Activated naive CD4-positive, alpha-beta T cell treated with anti-CD3 and anti-CD28 coated beads, Interleukin-2, amount 50 U/mL, for 24 hours (primary cell): ENCODE measurements around the gene SDK1.

Experiments used
- H3K27ac Mint-ChIP-seq: one replicate; pipeline ENCODE4 v1.8.0; 2021; ENCODE audit warnings: mild to moderate bottlenecking, mixed read lengths
- H3K27me3 Mint-ChIP-seq: one replicate; pipeline ENCODE4 v1.8.0; 2021; ENCODE audit warnings: mixed read lengths
- H3K36me3 Mint-ChIP-seq: one replicate; pipeline ENCODE4 v1.8.0; 2021; ENCODE audit warnings: mixed read lengths
- H3K4me1 Mint-ChIP-seq: one replicate; pipeline ENCODE4 v1.8.0; 2021; ENCODE audit warnings: mixed read lengths
- H3K4me3 Mint-ChIP-seq: one replicate; pipeline ENCODE4 v1.8.0; 2021; ENCODE audit warnings: mild to moderate bottlenecking, mixed read lengths
- H3K9me3 Mint-ChIP-seq: one replicate; pipeline ENCODE4 v1.8.0; 2021; ENCODE audit warnings: mixed read lengths

The SDK1 gene

DNA sequence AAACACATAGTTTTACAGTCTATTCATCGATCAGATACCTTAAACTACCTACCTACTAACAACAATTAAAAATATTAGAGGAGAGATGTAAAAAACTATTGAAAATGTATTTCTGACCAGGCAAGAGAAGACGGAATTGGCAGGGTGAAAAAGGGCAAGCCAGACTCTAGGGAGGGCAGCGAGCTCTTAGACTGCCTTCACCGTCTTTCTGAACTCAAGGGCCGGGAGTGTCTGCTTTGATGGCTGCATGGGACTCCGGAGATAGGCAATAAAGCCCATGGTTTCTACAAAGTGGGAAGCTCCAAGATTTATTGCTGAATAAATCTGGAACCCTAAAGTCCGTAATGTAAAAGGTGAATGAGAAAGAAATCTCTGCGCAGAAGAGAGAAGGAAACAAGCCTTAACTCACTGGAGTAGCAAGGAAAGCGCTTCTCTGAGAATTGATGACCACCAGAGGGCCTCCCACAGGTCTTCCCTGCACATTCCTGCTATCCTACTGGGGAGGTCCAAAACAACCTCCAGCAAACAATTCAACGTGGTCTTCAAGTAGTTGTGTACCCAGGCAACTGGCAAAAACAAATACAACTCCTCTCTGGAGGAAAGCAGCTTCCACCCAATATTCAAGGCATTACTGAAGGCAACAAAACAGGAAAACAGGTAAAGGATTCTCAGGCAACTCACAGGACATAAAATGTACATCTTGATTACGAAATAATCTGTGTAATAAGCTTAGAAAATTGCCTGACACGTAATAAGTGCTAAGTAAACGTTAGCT is 181.3 kb downstream of the SDK1 start:
- Mint-ChIP-seq H3K36me3 (no peaks in the 10 kb centered on the region), H3K4me1 (peaks cover 3% of the 10 kb centered on the region), H3K9me3 (no peaks in the 10 kb centered on the region), H3K27ac (no peak overlapping the region), H3K27me3 (peaks cover 1% of the 10 kb centered on the region), H3K4me3 (no peak overlapping the region)

DNA sequence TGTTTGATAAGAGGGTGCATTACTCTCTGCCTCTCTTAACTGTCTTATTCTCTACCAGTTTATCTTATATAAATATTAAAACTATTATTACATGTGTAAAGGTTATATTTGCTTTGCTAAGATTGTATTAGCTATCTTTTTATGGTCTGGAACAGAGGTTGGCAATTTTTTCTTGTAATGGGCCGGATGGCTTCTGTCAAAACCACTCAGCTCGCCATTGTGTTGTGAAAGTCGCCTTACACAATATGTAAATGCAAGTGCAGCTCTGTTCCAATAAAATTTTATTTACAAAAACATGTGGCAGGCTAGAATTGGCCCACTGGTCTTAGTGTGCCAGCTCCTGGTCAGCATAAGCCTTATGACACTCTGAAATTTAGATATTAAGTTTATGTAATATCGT is 185.8 kb downstream of the SDK1 start:
- no peaks in the 10 kb centered on the region for H3K9me3 Mint-ChIP-seq
- H3K4me3 Mint-ChIP-seq = no peak overlapping the region
- peaks cover 3% of the 10 kb centered on the region for H3K4me1 Mint-ChIP-seq
- no peak overlapping the region for H3K27ac Mint-ChIP-seq
- H3K27me3 Mint-ChIP-seq = peaks cover 1% of the 10 kb centered on the region
- no peaks in the 10 kb centered on the region for H3K36me3 Mint-ChIP-seq

DNA sequence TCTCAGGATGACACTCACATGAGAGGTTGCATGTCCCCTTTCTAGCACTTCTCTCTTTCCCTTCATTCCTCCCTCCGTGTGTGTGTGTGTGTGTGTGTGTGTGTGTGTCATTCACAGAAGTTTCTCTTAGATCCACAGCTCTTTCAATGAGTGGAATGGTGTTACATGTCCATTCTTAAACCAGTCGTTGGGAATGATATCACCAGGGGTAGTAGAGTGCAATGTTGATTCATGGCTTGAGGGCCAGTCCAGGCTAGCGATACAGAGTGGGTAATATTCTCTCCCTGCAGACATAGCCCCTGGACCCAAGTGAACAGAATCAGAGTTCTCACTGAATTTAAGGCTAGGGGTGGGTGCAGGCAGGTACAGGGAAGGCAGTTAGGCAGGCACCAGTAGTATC is 187.8 kb downstream of the SDK1 start:
- Mint-ChIP-seq H3K9me3 (no peaks in the 10 kb centered on the region), H3K27me3 (peaks cover 1% of the 10 kb centered on the region), H3K4me3 (no peak overlapping the region), H3K4me1 (peaks cover 7% of the 10 kb centered on the region), H3K36me3 (no peaks in the 10 kb centered on the region), H3K27ac (no peak overlapping the region)

DNA sequence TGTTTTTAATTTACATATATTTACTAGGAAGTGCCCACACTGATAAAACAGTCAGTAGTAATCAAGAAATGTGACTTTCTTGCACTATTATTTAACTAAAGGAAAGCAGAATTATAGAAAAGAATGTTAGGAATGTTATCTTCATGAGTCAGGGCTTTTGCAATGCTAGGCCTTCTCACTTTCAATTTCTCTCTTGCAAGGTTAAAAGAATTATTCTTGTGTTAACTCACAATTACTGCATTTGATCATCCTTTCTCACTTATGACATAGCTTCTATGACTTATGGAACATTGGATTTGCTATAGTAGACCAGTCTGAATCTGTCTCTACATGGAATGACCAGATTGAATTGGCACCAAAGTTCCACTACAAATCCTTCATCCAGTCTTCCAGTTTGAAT is 192.4 kb downstream of the SDK1 start:
- no peaks in the 10 kb centered on the region for H3K9me3 Mint-ChIP-seq
- H3K27ac Mint-ChIP-seq = no peak overlapping the region
- H3K4me3 Mint-ChIP-seq = peak overlapping the region; percentile 45
- H3K36me3 Mint-ChIP-seq = no peaks in the 10 kb centered on the region
- no peaks in the 10 kb centered on the region for H3K27me3 Mint-ChIP-seq
- peaks cover 20% of the 10 kb centered on the region for H3K4me1 Mint-ChIP-seq

DNA sequence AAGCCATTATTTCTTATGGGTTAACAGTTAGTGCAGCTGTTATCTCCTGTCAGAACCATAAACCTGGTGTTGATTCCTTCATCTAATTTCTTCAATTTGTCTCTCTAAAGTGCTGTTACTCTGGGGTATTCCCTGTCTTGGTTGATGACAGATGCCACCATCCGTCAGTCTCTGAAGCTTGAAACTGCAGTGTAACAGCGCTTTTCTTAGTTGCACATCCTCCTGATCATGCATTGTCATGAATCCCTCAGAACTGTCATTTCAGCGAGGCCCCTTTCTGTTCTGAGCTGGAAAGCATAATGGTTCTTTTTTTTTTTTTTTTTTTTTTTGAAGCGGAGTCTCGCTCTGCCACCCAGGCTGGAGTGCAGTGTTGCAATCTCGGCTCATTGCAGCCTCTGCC is 193.9 kb downstream of the SDK1 start:
- Mint-ChIP-seq H3K9me3 (peaks cover 6% of the 10 kb centered on the region), H3K4me1 (peaks cover 20% of the 10 kb centered on the region), H3K36me3 (peaks cover 2% of the 10 kb centered on the region), H3K27ac (no peak overlapping the region), H3K27me3 (no peaks in the 10 kb centered on the region), H3K4me3 (no peak overlapping the region)

DNA sequence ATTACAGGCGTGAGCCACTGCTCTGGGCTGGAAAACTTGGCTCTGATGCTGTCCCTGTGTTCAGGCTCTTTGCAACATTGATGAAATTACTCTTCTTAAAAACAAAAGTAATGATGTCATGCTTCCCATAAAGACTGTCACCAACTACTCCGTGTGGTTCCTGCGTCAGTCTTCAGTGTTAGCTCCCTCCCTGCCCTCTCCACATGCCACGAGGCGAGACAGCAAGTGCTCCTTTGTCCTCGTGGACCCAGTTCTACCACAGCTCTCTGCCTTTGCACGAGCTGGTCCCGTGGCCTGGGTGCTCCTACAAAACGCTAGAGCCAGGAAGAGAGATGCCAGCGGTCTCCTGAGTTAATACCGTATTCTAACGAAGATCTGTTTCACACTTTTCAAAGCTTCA is 194.5 kb downstream of the SDK1 start:
- peaks cover 20% of the 10 kb centered on the region for H3K4me1 Mint-ChIP-seq
- no peak overlapping the region for H3K4me3 Mint-ChIP-seq
- H3K27me3 Mint-ChIP-seq = no peaks in the 10 kb centered on the region

DNA sequence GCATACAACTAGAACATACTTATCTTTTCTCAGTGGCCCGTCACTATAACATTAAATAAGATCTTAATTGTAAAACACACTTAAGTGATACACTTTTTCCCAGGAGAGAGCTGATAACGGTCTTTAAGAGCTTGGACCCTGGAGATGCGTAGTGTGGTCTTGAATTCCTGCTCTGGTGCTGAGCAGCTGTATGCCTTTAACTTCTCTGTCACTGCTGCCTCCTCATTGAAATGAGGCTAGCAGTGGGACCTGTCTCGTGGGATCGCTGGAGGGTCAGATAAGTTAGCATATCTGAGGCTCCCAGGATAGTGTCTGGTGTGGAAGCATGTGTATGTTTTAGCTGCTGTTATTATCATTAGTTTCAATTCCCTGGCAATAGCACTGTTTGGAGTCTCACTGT is 194.9 kb downstream of the SDK1 start:
- Mint-ChIP-seq H3K9me3 (peaks cover 14% of the 10 kb centered on the region), H3K27ac (no peak overlapping the region), H3K36me3 (peaks cover 6% of the 10 kb centered on the region), H3K4me3 (no peak overlapping the region), H3K4me1 (peaks cover 20% of the 10 kb centered on the region), H3K27me3 (no peaks in the 10 kb centered on the region)

More for the DNA sequence above, 194.5 kb downstream of the SDK1 start:
- Mint-ChIP-seq H3K27ac (no peak overlapping the region), H3K36me3 (peaks cover 6% of the 10 kb centered on the region), H3K9me3 (peaks cover 12% of the 10 kb centered on the region)

DNA sequence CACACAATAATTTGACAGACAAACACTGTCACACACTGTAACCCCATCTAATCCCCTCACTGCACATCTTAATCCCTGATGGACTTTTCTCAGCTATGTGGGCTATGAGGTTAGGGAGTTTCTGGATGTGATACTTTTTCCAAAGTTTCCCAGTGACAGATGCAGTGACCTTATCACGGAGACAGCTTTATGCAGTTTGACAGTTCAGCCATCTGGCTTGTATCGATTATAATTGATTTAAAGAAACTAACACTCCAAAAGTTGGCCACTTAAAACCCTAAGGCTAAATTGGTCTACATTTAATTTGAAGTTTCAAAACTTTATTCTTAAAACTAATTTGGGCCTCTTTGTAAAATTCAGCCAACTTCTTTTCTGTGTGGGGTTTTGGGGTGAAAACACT is 196.7 kb downstream of the SDK1 start:
- Mint-ChIP-seq H3K27ac (no peak overlapping the region), H3K36me3 (peaks cover 6% of the 10 kb centered on the region), H3K27me3 (no peaks in the 10 kb centered on the region), H3K4me1 (peaks cover 20% of the 10 kb centered on the region), H3K9me3 (peaks cover 20% of the 10 kb centered on the region), H3K4me3 (no peak overlapping the region)

DNA sequence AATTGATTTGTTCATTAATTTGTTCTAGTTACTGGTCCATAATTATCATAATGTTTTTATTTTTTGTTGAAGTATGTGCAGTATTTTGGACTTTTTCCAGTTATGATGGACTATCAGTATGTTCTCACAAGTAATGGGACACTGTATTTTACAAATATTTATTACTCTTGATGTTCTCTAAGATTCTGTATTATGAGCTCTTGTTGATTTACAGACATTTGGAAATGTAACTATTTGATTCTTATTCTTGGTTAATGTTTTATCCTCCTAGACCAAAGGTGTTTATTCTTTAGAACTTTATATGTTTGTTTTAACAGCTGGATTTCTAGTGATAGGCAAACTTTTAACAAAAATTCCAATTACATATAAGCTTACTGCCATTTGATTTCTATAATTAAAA is 200.6 kb downstream of the SDK1 start:
- Mint-ChIP-seq H3K4me3 (no peak overlapping the region), H3K9me3 (peaks cover 31% of the 10 kb centered on the region), H3K36me3 (peaks cover 11% of the 10 kb centered on the region), H3K4me1 (no peaks in the 10 kb centered on the region), H3K27ac (no peak overlapping the region), H3K27me3 (no peaks in the 10 kb centered on the region)

DNA sequence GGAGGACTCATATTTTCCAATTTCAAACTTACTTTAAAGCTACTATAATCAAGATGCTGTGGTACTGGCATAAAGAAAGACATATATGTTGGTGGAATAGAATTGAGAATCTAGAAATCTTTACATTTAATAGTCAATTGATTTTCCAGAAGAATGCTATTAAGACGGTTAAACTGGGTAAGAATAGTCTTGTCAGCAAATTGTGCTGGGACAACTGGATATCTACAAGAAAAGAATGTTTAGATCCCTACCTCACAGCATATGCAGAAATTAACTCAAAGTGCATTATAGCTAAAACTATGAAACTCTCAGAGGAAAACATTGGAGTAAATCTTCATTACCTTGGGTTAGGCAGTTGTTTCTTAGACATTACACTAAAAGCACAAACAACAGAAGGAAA is 203.3 kb downstream of the SDK1 start:
- no peaks in the 10 kb centered on the region for H3K27me3 Mint-ChIP-seq
- peaks cover 32% of the 10 kb centered on the region for H3K9me3 Mint-ChIP-seq
- no peaks in the 10 kb centered on the region for H3K4me1 Mint-ChIP-seq
- no peak overlapping the region for H3K4me3 Mint-ChIP-seq
- no peak overlapping the region for H3K27ac Mint-ChIP-seq
- peaks cover 10% of the 10 kb centered on the region for H3K36me3 Mint-ChIP-seq

DNA sequence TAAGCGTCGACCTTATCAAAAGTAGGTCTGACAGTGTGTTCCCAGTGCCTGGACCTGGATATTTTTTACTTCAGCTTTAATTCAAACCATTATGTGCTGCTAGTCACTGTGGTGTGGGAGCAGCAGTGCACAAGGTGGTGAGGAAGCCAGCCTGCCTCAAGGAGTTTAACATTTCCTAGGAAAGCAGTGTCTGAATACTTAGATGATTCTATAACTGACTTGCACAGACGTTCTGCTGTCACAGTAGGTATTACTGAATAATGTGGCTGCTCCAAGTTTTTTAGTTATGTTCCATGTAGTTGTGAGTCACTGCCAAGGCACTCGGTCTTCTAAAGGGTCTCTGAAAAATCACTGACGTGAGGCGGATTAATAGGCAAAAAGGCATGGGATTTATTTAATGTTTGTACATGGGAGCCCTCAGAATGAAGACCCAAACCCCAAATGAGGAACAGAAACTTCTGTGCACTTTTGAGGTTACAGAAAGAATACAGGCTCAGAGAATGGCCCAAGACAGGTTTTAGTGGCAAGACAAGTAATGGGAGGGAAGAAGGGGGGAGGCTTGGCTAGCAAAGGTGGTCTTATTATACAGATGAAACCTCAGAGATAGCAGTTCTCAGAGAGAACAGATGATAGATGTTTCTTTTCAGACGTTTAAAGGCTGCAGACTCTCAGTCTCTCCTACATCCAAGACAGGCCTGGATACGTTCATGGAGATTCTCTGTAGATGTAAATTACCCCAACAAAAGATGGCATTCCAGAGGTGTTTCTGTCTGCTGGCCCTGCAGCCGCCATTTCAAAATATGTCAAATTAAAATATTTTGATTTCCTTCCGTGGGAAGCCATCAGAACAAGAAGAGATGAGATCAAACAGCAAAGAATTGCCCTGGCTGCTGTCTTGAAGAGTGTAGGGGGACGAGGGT is 209.3 kb downstream of the SDK1 start:
- H3K9me3 Mint-ChIP-seq = peaks cover 15% of the 10 kb centered on the region
- H3K4me3 Mint-ChIP-seq = no peak overlapping the region
- H3K27ac Mint-ChIP-seq = no peak overlapping the region
- H3K36me3 Mint-ChIP-seq = peaks cover 2% of the 10 kb centered on the region
- H3K27me3 Mint-ChIP-seq = no peaks in the 10 kb centered on the region
- no peaks in the 10 kb centered on the region for H3K4me1 Mint-ChIP-seq

DNA sequence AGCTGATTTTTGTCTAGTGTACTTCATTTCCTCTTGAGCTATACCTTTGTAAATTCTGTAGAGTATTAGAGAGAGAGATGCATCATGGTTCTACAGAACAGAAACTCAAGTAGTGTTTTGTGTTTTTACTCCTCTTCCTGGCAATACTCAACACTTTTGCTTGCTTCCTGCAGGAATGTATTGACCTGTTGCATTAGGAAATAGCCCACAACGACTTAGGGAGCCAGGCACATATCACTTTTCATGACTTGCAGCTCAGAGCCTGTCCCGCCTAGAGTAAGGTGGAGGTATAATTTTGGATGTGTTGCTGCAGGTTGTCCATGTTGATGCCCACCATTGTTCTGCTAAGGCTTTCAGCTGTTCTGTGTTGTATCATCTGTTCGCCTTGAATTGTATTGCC is 216.3 kb downstream of the SDK1 start:
- Mint-ChIP-seq H3K4me1 (peaks cover 33% of the 10 kb centered on the region), H3K9me3 (no peaks in the 10 kb centered on the region), H3K27me3 (no peaks in the 10 kb centered on the region), H3K27ac (no peak overlapping the region), H3K4me3 (no peak overlapping the region), H3K36me3 (no peaks in the 10 kb centered on the region)

DNA sequence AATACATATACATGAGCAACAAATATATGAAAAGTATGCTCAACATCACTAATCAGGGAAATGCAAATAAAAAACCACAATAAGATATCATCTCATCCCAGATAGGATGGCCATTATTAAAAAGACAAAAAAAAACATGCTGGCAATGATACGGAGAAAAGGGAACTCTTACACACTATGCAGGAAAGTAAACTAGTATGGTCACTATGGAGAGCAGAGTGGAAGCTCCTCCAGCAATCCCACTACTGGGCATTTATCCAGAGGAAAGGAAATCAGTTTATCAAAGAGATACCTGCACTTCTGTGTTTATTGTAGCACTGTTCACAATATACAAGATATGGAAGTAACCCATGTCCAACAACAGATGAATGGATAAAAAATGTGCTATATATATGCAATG is 217.5 kb downstream of the SDK1 start:
- Mint-ChIP-seq H3K4me1 (peaks cover 33% of the 10 kb centered on the region), H3K27me3 (no peaks in the 10 kb centered on the region), H3K9me3 (no peaks in the 10 kb centered on the region), H3K4me3 (no peak overlapping the region), H3K27ac (no peak overlapping the region), H3K36me3 (no peaks in the 10 kb centered on the region)

DNA sequence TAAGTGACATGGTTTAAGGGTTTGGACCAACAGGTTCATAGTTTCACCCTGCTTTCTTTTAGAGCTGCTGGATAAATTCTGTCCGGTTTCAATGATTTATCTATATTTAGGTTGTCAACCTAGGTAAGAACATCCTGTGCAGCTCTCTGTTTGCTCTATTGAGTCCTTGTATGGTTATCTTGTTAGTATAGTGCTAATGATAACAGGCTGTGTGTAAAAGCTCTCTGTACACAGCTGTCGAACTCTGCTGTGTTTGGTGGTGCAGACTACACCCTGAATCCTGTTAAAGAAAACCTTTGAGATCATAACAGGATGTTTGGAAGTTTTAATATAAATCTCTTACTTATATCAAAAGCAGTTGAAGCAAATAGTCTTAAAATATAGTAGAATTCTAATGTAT is 219.2 kb downstream of the SDK1 start:
- Mint-ChIP-seq H3K27me3 (no peaks in the 10 kb centered on the region), H3K36me3 (no peaks in the 10 kb centered on the region), H3K4me1 (peaks cover 33% of the 10 kb centered on the region), H3K4me3 (no peak overlapping the region), H3K27ac (no peak overlapping the region), H3K9me3 (no peaks in the 10 kb centered on the region)

DNA sequence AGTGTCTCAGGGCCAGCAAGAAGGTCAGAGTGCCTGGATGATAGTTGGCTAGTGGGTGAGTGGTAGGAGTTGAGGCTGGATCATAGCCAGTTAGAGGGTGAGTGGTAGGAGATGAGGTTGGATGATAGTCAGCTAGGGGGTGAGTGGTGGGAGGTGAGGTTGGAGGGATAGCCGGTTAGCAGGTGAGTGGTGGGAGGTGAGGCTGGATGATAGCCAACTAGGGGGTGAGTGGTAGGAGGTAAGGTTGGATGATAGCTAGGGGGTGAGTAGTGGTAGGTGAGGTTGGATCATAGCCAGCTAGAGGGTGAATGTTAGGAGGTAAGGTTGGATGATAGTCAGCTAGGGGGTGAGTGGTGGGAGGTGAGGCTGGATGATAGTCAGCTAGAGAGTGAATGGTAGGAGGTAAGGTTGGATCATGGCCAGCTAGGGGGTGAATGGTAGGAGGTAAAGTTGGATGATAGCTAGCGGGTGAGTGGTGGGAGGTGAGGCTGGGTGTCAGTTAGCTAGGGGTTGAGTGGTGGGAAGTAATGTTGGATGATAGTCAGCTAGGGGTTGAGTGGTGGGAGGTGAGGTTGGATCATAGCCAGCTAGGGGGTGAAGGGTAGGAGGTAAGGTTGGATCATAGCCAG is 226.6 kb downstream of the SDK1 start:
- Mint-ChIP-seq H3K27ac (no peak overlapping the region), H3K4me1 (no peaks in the 10 kb centered on the region), H3K27me3 (no peaks in the 10 kb centered on the region), H3K9me3 (no peaks in the 10 kb centered on the region), H3K36me3 (no peaks in the 10 kb centered on the region), H3K4me3 (no peak overlapping the region)

DNA sequence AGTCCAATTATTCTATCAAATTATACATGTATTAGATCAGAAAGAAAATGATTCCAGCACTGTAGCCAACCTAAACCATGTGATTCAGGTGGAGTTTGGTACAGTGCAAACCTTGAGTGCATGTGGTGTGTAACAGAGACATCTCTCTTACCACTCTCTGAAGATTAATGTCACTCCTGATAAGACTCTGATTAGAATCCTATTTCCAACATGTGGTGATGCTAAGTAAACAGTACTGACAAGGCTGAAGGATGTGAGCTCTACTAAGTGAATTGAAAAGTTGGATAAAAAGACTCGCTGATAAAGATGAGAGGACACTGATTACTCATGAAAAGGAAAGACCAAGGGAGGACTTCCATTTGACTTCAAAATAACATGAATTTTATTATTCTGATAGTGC is 232.0 kb downstream of the SDK1 start:
- Mint-ChIP-seq H3K9me3 (no peaks in the 10 kb centered on the region), H3K27ac (no peak overlapping the region), H3K36me3 (no peaks in the 10 kb centered on the region), H3K4me3 (no peak overlapping the region), H3K4me1 (peaks cover 14% of the 10 kb centered on the region), H3K27me3 (no peaks in the 10 kb centered on the region)
